Measurements from ENCODE around the gene PTGS1.

- TF ChIP-seq CTCF (IDR thresholded peaks at IDR 0.05) (no peak), POLR2A (IDR thresholded peaks at IDR 0.05) (no peak)
These were observed 27.6 kb downstream of the PTGS1 start for GRCh38 chr9:122398371-122398924.
